ENCODE data around the gene ZNF423. TPM values are rescaled to one million over a fixed set of nuclear protein-coding genes. Genes with fewer than 3 reads are reported as not detected.

Gene ZNF423
- total and polyA plus RNA-seq, 9 of the 15 experiments (the other 6 are each of a cell fraction or from before 2014, with no cell fraction given): not detected

DNA sequence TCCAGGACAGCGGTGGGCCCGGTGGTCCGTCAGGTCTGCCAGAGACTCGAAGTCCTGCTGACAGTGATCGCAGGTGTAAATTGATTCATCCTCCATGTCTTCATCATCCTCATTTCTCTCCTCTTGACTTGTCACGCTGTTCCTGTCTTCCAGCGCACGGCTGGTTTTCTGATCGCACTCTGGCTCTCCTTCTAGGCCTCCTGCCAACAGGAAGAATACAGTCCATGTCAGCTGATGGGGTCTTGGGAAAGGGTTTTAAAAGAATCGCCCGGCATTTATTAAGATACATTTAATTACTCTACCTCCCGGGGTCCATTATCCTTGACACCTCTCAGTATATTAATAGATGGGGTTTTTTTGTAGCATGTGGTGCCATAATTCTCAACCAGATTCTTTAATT is 125.1 kb downstream of the ZNF423 start:
- H3K79me2 ChIP-seq (ENCODE audit: control insufficient read depth, insufficient read depth, low read length): no peaks in the 10 kb centered on the region
- H3K27ac ChIP-seq (ENCODE audit: extremely low read depth, low read depth, low read length): no peak overlapping the region
- H3K9me3 ChIP-seq (replicated peaks; ENCODE audit: control insufficient read depth, insufficient read depth, low read depth, low read length): no peaks in the 10 kb centered on the region
- ChIA-PET CTCF (ENCODE audit: low intra/inter-chr PET ratio) (no interaction called here), POLR2A (no interaction called here)
- in situ Hi-C loops (cut with MboI) (no loop called here), intact Hi-C loops (cut with micrococcal nuclease) (no loop called here)
- no TSS peak for BruUV-seq (replicated peaks)
- no peak overlapping the region for H3K4me3 ChIP-seq
- TF ChIP-seq KLF10 (CRISPR knock-in tag; IDR thresholded peaks at IDR 0.05) (no peak), SPI1 (IDR thresholded peaks at IDR 0.05; ENCODE audit: borderline replicate concordance, low read depth, low read length) (no peak), ZNF121 (CRISPR knock-in tag; conservative IDR thresholded peaks at IDR 0.05) (no peak), NFRKB (IDR thresholded peaks at IDR 0.05; ENCODE audit: low read depth) (no peak), ILK (tag; IDR thresholded peaks at IDR 0.05; ENCODE audit: borderline replicate concordance, low read depth) (no peak), CHD2 (IDR thresholded peaks at IDR 0.05; ENCODE audit: low read depth, low read length) (no peak)
- ATAC-seq: no peak
- peaks cover 2 to 38% of the 10 kb centered on the region in 2 experiments; a peak in 4 of 5 replicates for H3K27me3 ChIP-seq (ENCODE audit: control insufficient read depth in 2 of 2, insufficient read depth in 2 of 2, low read length in 2 of 2)
- no peaks in the 10 kb centered on the region for H3K36me3 ChIP-seq (ENCODE audit: control insufficient read depth, insufficient read depth, low read length)
- H3K4me1 ChIP-seq (replicated peaks in 1 of 2; ENCODE audit: control insufficient read depth in 2 of 2, insufficient read depth in 2 of 2, low read length in 2 of 2): no peaks in the 10 kb centered on the region
- H2AFZ ChIP-seq (ENCODE audit: low read depth, low read length): no peak overlapping the region
- no peaks in the 10 kb centered on the region for H3K9me1 ChIP-seq (ENCODE audit: control insufficient read depth, insufficient read depth, low read length)
- WGBS (ENCODE audit: insufficient coverage, low coverage, missing lambda C conversion rate): under 1% methylated on average over 12 of the region's 12 CpGs
- H3K4me2 ChIP-seq (ENCODE audit: insufficient read depth, low read length): no peak overlapping the region
- FAIRE-seq: no peak
- no peak for DNase-seq (ENCODE audit: extremely low read depth in 1 of 4, low spot score in 3 of 4)
- H3K9ac ChIP-seq (ENCODE audit: insufficient read depth in 1 of 2, low read depth in 2 of 2, low read length in 2 of 2): no peak overlapping the region
- no peaks in the 10 kb centered on the region; the same call in 1 of the 2 replicates for H4K20me1 ChIP-seq (replicated peaks; ENCODE audit: control insufficient read depth, insufficient read depth, low read length)

DNA sequence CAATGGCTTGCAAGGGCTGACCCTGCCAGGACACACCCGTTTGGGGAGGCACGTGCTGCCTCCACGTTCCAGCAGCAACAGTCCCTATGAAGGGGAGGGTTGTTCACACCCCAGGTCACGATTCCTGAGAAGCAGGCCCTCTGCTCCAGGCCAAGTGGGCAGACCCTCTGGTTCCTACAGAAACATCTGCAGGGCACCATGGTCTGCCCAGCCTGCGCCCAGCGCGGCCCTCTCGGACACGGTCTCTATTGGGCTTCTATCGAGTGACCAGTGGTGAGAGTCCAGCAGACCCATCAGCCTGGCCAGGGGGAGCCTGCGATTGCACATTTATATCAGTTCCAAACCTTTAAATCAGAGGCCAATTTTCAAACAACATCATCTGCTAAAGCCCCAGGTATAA is 128.3 kb downstream of the ZNF423 start:
- Histone ChIP-seq H3K9me3 (replicated peaks; ENCODE audit: control insufficient read depth, insufficient read depth, low read depth, low read length) (no peaks in the 10 kb centered on the region), H3K9me1 (ENCODE audit: control insufficient read depth, insufficient read depth, low read length) (no peaks in the 10 kb centered on the region), H4K20me1 (replicated peaks; ENCODE audit: control insufficient read depth, insufficient read depth, low read length) (no peaks in the 10 kb centered on the region; the same call in 1 of the 2 replicates), H3K4me1 (replicated peaks in 1 of 2; ENCODE audit: control insufficient read depth in 2 of 2, insufficient read depth in 2 of 2, low read length in 2 of 2) (no peaks in the 10 kb centered on the region), H3K4me3 (no peak overlapping the region), H3K27me3 (ENCODE audit: control insufficient read depth in 2 of 2, insufficient read depth in 2 of 2, low read length in 2 of 2) (peaks cover 8 to 44% of the 10 kb centered on the region in 2 experiments), H3K9ac (ENCODE audit: insufficient read depth in 1 of 2, low read depth in 2 of 2, low read length in 2 of 2) (no peak overlapping the region), H3K36me3 (ENCODE audit: control insufficient read depth, insufficient read depth, low read length) (no peaks in the 10 kb centered on the region), H3K79me2 (ENCODE audit: control insufficient read depth, insufficient read depth, low read length) (no peaks in the 10 kb centered on the region), H2AFZ (ENCODE audit: low read depth, low read length) (no peak overlapping the region), H3K27ac (ENCODE audit: extremely low read depth, low read depth, low read length) (no peak overlapping the region), H3K4me2 (ENCODE audit: insufficient read depth, low read length) (no peak overlapping the region)
- POLR2A ChIA-PET: no interaction called here
- CTCF ChIA-PET (ENCODE audit: low intra/inter-chr PET ratio): no interaction called here
- ATAC-seq (no peak), DNase-seq (ENCODE audit: extremely low read depth in 1 of 4, low spot score in 3 of 4) (no peak), FAIRE-seq (no peak)
- in situ Hi-C loops (cut with MboI) (no loop called here), intact Hi-C loops (cut with micrococcal nuclease) (no loop called here)
- no TSS peak for BruUV-seq (replicated peaks)
- 1% methylated on average over 11 of the region's 11 CpGs for WGBS (ENCODE audit: insufficient coverage, low coverage, missing lambda C conversion rate)
- TF ChIP-seq ZNF444 (CRISPR knock-in tag; IDR thresholded peaks at IDR 0.05) (no peak), NR1H2 (CRISPR knock-in tag; IDR thresholded peaks at IDR 0.05) (no peak), EHMT2 (IDR thresholded peaks at IDR 0.05) (no peak), EP300 (IDR thresholded peaks at IDR 0.05; ENCODE audit: low read length) (no peak), DPF2 (IDR thresholded peaks at IDR 0.05) (no peak), FIP1L1 (IDR thresholded peaks at IDR 0.05; ENCODE audit: low read depth, low read length, poor library complexity, severe bottlenecking) (no peak), ZNF76 (CRISPR knock-in tag; IDR thresholded peaks at IDR 0.05; ENCODE audit: borderline replicate concordance) (no peak), ZFX (CRISPR knock-in tag; IDR thresholded peaks at IDR 0.05) (no peak), POLR2A (conservative IDR thresholded peaks at IDR 0.05) (no peak)
- TF ChIP-seq, protein P1, sequence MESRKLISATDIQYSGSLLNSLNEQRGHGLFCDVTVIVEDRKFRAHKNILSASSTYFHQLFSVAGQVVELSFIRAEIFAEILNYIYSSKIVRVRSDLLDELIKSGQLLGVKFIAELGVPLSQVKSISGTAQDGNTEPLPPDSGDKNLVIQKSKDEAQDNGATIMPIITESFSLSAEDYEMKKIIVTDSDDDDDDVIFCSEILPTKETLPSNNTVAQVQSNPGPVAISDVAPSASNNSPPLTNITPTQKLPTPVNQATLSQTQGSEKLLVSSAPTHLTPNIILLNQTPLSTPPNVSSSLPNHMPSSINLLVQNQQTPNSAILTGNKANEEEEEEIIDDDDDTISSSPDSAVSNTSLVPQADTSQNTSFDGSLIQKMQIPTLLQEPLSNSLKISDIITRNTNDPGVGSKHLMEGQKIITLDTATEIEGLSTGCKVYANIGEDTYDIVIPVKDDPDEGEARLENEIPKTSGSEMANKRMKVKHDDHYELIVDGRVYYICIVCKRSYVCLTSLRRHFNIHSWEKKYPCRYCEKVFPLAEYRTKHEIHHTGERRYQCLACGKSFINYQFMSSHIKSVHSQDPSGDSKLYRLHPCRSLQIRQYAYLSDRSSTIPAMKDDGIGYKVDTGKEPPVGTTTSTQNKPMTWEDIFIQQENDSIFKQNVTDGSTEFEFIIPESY (CRISPR knock-in tag; IDR thresholded peaks at IDR 0.05): no peak
- TF ChIP-seq, protein P2, sequence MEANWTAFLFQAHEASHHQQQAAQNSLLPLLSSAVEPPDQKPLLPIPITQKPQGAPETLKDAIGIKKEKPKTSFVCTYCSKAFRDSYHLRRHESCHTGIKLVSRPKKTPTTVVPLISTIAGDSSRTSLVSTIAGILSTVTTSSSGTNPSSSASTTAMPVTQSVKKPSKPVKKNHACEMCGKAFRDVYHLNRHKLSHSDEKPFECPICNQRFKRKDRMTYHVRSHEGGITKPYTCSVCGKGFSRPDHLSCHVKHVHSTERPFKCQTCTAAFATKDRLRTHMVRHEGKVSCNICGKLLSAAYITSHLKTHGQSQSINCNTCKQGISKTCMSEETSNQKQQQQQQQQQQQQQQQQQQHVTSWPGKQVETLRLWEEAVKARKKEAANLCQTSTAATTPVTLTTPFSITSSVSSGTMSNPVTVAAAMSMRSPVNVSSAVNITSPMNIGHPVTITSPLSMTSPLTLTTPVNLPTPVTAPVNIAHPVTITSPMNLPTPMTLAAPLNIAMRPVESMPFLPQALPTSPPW (CRISPR knock-in tag; IDR thresholded peaks at IDR 0.05): no peak
